Stimulated activated naive B cell treated with anti-CD40 and anti-IgM and Interleukin-4, amounts not matched to agents 10 μg/mL and 1 μg/mL and 100 μg/mL, for 72 hours (primary cell): ENCODE results near the gene ARHGAP30.

ENCODE experiments used
- ATAC-seq, 2 donors: fragments of 150-1000 bp; cut with Tn5 transposase; replicated peaks; 2 replicates each; pipeline ENCODE4 v1.10.0; 2021; ENCODE audit warnings: moderate library complexity in 1 of 2
- DNase-seq: peaks from one replicate; pipeline ENCODE4 v3.0.0; 2021
- H3K27ac Mint-ChIP-seq: one replicate; pipeline ENCODE4 v1.8.0; 2022; ENCODE audit warnings: mild to moderate bottlenecking, mixed read lengths
- H3K27me3 Mint-ChIP-seq, 2 donors: one replicate each; pipeline ENCODE4 v1.8.0; 2022; ENCODE audit warnings: mixed read lengths in 2 of 2
- H3K36me3 Mint-ChIP-seq, 2 donors: one replicate each; pipeline ENCODE4 v1.8.0; 2022; ENCODE audit warnings: mixed read lengths in 2 of 2, mild to moderate bottlenecking in 1 of 2
- H3K4me1 Mint-ChIP-seq, 2 donors: one replicate each; pipeline ENCODE4 v1.8.0; 2022; ENCODE audit warnings: mixed read lengths in 2 of 2, mild to moderate bottlenecking in 1 of 2
- H3K4me3 Mint-ChIP-seq, 2 donors: one replicate each; pipeline ENCODE4 v1.8.0; 2022; ENCODE audit warnings: mild to moderate bottlenecking in 2 of 2, mixed read lengths in 2 of 2, moderate library complexity in 1 of 2
- H3K9me3 Mint-ChIP-seq, 2 donors: one replicate each; pipeline ENCODE4 v1.8.0; 2022; ENCODE audit warnings: mixed read lengths in 2 of 2, mild to moderate bottlenecking in 1 of 2

ARHGAP30 gene

DNA sequence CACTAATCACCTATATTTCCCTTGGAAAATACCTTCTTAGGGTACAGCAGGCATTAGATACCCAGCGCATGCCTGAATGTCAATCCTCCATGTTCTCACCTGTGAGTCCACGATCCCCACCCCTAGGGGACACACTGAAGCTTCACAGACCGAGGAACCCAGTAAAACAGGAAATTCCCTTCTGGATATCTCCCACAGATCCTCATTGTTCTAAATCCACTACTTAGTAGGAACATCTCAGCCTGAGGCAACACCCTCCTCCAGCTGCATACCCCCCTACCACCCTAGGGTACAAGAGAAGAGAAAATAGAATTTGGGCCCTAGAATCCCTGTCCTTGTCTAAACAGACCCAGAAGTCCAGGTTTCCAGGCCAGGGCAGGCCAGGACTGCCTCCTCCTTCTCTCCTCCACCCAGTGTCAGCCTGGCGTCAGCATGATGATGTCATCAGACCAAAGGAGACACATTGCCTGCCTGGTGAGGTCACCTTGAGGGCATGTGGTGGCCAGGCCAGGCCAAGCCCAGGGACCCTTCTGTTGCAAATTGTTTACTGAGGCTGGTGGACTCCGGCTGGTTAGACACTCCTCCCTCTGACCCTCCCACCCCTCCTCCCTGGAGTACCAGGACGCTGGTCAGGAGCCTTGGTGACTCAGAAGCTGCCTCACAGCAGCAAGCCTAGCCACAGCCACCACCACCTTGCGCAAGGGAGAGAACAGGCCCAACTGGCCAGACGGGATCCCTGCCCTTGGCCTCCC is 13.5 kb upstream of the ARHGAP30 start:
- DNase-seq: no peak

DNA sequence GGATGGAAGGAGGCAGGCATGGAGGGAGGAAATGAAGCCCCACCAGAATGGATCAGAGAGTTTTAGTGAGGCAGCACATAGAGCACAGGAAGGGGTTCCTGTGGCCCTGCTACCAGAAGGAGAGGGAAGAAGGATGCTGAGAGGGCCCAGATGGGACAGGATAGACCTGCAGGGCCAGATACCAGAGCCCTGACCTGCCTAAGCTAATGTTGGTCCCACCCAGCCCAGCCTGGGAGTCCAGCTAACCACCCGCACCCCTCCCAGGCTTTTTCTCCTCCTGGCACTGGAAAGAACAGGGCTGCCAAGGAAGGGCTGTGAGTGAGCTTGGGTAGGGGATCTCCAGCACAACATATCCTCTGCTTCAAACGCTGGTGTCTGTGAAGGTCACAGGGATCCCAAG is 12.8 kb upstream of the ARHGAP30 start:
- ATAC-seq (no peak), DNase-seq (no peak)
- Mint-ChIP-seq H3K9me3 (no peaks in the 10 kb centered on the region), H3K4me1 (no peaks in the 10 kb centered on the region), H3K27me3 (peaks cover 4 to 16% of the 10 kb centered on the region in 2 donors), H3K36me3 (no peaks in the 10 kb centered on the region), H3K27ac (peak overlapping the region; percentile 48), H3K4me3 (no peak overlapping the region)

More for the DNA sequence above, 13.5 kb upstream of the ARHGAP30 start:
- Mint-ChIP-seq H3K27me3 (peaks cover 4 to 20% of the 10 kb centered on the region in 2 donors), H3K4me3 (no peak overlapping the region), H3K27ac (no peak overlapping the region), H3K4me1 (no peaks in the 10 kb centered on the region), H3K9me3 (no peaks in the 10 kb centered on the region), H3K36me3 (no peaks in the 10 kb centered on the region)
- no peak for ATAC-seq

- DNase-seq (no peak), ATAC-seq (no peak)
- Mint-ChIP-seq H3K36me3 (no peaks in the 10 kb centered on the region), H3K4me1 (no peaks in the 10 kb centered on the region), H3K9me3 (no peaks in the 10 kb centered on the region), H3K27ac (no peak overlapping the region), H3K4me3 (no peak overlapping the region), H3K27me3 (peaks cover 4 to 14% of the 10 kb centered on the region in 2 donors)
Observed at GRCh38 chr1:161081519-161081918, 11.8 kb upstream of the ARHGAP30 start.

GRCh38 chr1:161080441-161081405 is 11.0 kb upstream of the ARHGAP30 start:
- Mint-ChIP-seq H3K4me3 (no peak overlapping the region), H3K9me3 (no peaks in the 10 kb centered on the region)

DNA sequence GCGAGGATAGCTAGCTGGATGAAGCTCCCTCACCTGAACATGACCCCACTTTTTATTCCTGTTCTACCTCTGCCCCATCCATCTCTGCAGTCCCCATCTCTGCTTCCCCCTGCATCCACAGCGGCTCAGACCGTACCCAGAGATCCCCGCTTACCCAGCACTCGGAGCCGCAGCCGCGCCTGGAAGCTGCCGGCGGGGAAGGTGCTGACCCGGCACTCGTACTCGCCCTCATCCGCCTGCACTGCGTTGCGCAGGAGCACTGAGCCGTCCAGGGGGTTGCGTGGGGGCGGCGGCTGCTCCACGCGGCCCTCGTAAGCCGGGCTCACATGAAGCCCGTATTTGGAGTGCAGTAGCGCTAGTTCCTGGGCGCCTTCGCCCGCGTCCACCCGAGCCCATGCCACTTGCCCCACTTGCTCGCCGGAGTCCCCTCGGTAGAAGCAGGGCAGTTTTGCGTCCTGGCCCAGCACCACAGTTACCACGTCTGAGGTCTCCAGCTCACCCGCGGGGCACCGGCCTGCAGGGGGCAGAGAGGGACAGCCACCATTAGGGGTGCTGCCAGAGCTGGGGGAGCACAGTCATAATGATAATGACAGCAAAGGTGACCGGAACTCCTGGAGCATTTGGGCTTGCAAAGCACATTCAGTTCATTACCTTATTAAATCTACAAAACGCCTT is 9.9 kb upstream of the ARHGAP30 start:
- no peaks in the 10 kb centered on the region for H3K4me1 Mint-ChIP-seq
- H3K27ac Mint-ChIP-seq: no peak overlapping the region
- H3K4me3 Mint-ChIP-seq: no peak overlapping the region
- DNase-seq (no peak), ATAC-seq (no peak)
- no peaks in the 10 kb centered on the region for H3K36me3 Mint-ChIP-seq
- H3K9me3 Mint-ChIP-seq: no peaks in the 10 kb centered on the region
- peaks cover 4 to 6% of the 10 kb centered on the region in 2 donors for H3K27me3 Mint-ChIP-seq

More at GRCh38 chr1:161080441-161081405, 11.0 kb upstream of the ARHGAP30 start:
- DNase-seq (no peak), ATAC-seq (no peak)
- Mint-ChIP-seq H3K27me3 (peaks cover 4 to 8% of the 10 kb centered on the region in 2 donors), H3K27ac (no peak overlapping the region), H3K36me3 (no peaks in the 10 kb centered on the region), H3K4me1 (no peaks in the 10 kb centered on the region)

DNA sequence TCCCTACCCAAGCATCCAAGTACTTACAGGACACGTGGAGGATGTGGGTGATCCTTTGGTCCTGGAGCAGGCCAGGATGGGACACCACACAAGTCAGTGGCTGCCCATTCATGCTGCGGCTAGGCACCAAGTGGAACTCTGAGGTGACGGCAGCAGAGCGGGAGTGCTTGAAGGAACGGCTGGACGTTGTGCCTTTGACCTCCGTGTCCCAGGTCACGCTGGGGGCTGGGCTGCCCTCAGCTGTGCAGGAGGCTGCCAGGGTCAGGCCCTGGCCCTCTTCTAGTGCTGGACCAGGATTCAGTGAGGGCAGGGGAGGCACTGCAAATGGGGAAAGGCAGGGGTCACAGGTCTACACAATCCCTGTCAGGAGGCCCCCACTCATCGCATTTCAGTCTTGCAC is 7.7 kb upstream of the ARHGAP30 start:
- no peak overlapping the region for H3K4me3 Mint-ChIP-seq
- ATAC-seq (no peak), DNase-seq (no peak)
- H3K27me3 Mint-ChIP-seq: peaks cover 4 to 6% of the 10 kb centered on the region in 2 donors
- H3K9me3 Mint-ChIP-seq: no peaks in the 10 kb centered on the region
- no peaks in the 10 kb centered on the region for H3K36me3 Mint-ChIP-seq
- peaks cover 0 to 3% of the 10 kb centered on the region in 2 donors for H3K4me1 Mint-ChIP-seq
- H3K27ac Mint-ChIP-seq: no peak overlapping the region

GRCh38 chr1:161076410-161076809 is 6.7 kb upstream of the ARHGAP30 start:
- no peaks in the 10 kb centered on the region for H3K9me3 Mint-ChIP-seq
- DNase-seq: no peak
- H3K27me3 Mint-ChIP-seq: peaks cover 4 to 5% of the 10 kb centered on the region in 2 donors
- no peak overlapping the region for H3K27ac Mint-ChIP-seq
- ATAC-seq: no peak
- no peak overlapping the region for H3K4me3 Mint-ChIP-seq
- peaks cover 8% of the 10 kb centered on the region in 2 donors for H3K4me1 Mint-ChIP-seq
- H3K36me3 Mint-ChIP-seq: no peaks in the 10 kb centered on the region

- H3K36me3 Mint-ChIP-seq: no peaks in the 10 kb centered on the region
- H3K27me3 Mint-ChIP-seq: no peaks in the 10 kb centered on the region
- DNase-seq: no peak
- no peaks in the 10 kb centered on the region for H3K9me3 Mint-ChIP-seq
- H3K4me1 Mint-ChIP-seq: peaks cover 13 to 23% of the 10 kb centered on the region in 2 donors
- ATAC-seq: no peak
- H3K27ac Mint-ChIP-seq: peak overlapping the region; percentile 42
- H3K4me3 Mint-ChIP-seq: no peak overlapping the region
Observed at GRCh38 chr1:161074676-161075368, 5.1 kb upstream of the ARHGAP30 start.

DNA sequence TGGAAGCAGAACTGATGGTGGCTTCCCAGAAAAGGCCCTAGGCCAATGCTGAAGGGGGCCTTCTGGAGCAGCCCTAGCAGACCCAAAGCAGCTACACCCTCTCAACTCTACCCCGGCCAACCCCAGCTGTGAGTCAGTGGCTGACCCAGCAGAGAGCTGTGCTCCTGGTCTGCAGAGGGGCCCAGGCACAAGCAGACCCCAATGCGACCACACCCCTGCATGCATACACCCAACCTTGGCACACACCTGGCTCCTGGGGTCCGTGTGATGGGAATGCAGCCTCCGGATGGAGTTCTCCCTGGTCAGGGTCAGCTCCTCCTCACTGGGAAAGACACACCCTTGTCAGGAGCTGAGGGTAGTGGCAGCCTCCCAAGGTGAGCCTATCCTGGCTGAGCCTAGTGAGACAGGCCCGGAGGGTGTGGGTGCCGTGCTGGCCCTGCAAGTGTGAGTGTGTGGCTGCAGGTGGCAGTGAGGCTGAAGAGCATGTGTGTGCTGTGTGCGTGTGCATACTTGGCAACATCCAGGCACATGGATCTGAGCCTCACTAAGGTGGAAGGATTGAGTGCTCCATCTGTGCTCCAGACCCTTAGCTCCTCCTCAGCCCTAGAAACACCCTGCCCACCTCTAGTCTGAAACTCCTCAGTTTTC is 3.9 kb upstream of the ARHGAP30 start:
- H3K27me3 Mint-ChIP-seq: no peaks in the 10 kb centered on the region
- H3K36me3 Mint-ChIP-seq: peaks cover 9% of the 10 kb centered on the region in 2 donors
- no peak overlapping the region for H3K4me3 Mint-ChIP-seq
- DNase-seq (no peak), ATAC-seq (no peak)
- peaks cover 13 to 24% of the 10 kb centered on the region in 2 donors for H3K4me1 Mint-ChIP-seq
- H3K27ac Mint-ChIP-seq: no peak overlapping the region
- H3K9me3 Mint-ChIP-seq: no peaks in the 10 kb centered on the region

DNA sequence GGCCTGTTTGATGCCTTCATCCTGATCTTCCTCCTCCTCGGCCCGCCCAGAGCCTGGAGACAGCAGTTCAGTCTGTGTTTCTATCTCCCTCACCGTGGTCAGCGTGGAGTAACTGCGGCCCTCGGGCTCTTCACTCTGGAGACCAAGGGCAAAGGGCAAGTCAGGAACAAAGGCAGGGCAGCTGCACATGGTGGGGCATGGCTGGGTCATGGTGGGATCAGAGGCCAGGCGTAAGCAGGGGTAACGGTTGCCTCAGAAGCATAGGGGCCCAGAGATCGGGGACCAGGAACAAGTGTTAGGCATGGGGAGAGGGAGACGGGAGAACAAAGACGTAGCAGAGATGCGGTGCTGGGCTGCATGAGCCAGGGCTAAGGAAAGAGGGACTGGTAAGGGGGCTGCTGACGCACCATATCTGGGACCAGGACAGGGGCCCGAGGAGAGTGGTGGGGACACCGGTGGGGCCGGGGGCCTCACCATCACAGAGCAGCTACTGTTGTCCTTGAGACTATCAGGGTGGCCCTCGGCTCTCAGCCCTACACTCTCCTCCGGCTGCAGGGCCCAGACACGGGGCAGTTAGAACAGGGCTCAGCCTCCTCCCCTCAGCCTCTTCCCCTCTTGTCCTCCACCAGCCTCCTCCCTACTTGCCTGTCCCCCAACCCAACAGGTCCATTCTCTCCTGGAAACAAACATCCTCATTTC is 3.2 kb upstream of the ARHGAP30 start:
- peak overlapping the region; percentile 11 for H3K27ac Mint-ChIP-seq
- DNase-seq (no peak), ATAC-seq (no peak)
- no peak overlapping the region for H3K4me3 Mint-ChIP-seq
- H3K36me3 Mint-ChIP-seq: peaks cover 12 to 15% of the 10 kb centered on the region in 2 donors
- H3K27me3 Mint-ChIP-seq: no peaks in the 10 kb centered on the region
- no peaks in the 10 kb centered on the region for H3K9me3 Mint-ChIP-seq
- H3K4me1 Mint-ChIP-seq: peaks cover 17 to 31% of the 10 kb centered on the region in 2 donors

- Mint-ChIP-seq H3K27ac (peak overlapping the region; percentile 42), H3K4me1 (peaks cover 24 to 41% of the 10 kb centered on the region in 2 donors), H3K36me3 (peaks cover 21 to 25% of the 10 kb centered on the region in 2 donors), H3K27me3 (no peaks in the 10 kb centered on the region), H3K9me3 (no peaks in the 10 kb centered on the region), H3K4me3 (no peak overlapping the region)
- DNase-seq: peak; percentile 36
- ATAC-seq: peak in 1 of 2 donors; percentile 15
Observed at GRCh38 chr1:161071886-161072371, 2.2 kb upstream of the ARHGAP30 start.

- no peak overlapping the region for H3K27ac Mint-ChIP-seq
- peaks cover 30 to 53% of the 10 kb centered on the region in 2 donors for H3K4me1 Mint-ChIP-seq
- H3K9me3 Mint-ChIP-seq: no peaks in the 10 kb centered on the region
- no peaks in the 10 kb centered on the region for H3K27me3 Mint-ChIP-seq
- H3K4me3 Mint-ChIP-seq: no peak overlapping the region
- peaks cover 26 to 34% of the 10 kb centered on the region in 2 donors for H3K36me3 Mint-ChIP-seq
- ATAC-seq (no peak), DNase-seq (no peak)
Observed at GRCh38 chr1:161070761-161071160, 1.1 kb upstream of the ARHGAP30 start.

GRCh38 chr1:161069241-161069640 is 450 bp downstream of the ARHGAP30 start:
- DNase-seq (no peak), ATAC-seq (peak in 1 of 2 donors; percentile 0)
- peak overlapping the region; percentile 90 to 97 for H3K4me3 Mint-ChIP-seq
- peak overlapping the region; percentile 94 for H3K27ac Mint-ChIP-seq
- H3K4me1 Mint-ChIP-seq: peaks cover 33 to 64% of the 10 kb centered on the region in 2 donors
- peaks cover 33 to 39% of the 10 kb centered on the region in 2 donors for H3K36me3 Mint-ChIP-seq
- H3K27me3 Mint-ChIP-seq: no peaks in the 10 kb centered on the region
- no peaks in the 10 kb centered on the region for H3K9me3 Mint-ChIP-seq
